ENCODE results near the gene TMEM97. TPM values are rescaled to one million over a fixed set of nuclear protein-coding genes. Genes with fewer than 3 reads are reported as not detected.

Gene TMEM97
- total RNA-seq, 4 donors from 2014 or later = 6.8 to 16.4 (median 13.0) TPM

DNA sequence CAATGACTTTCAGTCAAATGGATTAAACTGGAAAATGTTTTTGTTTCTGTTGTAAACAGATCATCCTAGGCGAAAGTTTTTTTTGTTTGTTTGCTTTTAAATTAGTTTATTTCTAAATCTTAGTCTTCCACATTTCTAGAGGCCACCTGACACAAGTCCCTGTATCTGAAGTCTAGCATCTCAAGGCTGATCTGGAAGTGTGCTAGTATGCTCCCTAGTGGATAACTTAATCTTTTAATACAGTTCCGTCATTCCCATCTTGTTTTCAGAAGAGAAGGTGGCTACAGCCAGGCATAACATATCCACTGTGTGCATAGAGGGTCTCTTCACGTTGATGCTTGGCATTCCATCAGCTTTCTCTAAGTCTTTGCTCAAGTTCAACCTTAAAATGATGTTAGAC is 8.7 kb downstream of the TMEM97 start:
- no peak overlapping the region for H3K4me3 ChIP-seq
- no peaks in the 10 kb centered on the region for H3K27me3 ChIP-seq
- H3K36me3 ChIP-seq = peaks cover 5 to 61% (median 12%) of the 10 kb centered on the region in 3 donors
- H3K9me3 ChIP-seq = no peaks in the 10 kb centered on the region
- peaks cover 0 to 19% (median 0%) of the 10 kb centered on the region in 3 donors for H3K4me1 ChIP-seq
- TF ChIP-seq, protein P1, sequence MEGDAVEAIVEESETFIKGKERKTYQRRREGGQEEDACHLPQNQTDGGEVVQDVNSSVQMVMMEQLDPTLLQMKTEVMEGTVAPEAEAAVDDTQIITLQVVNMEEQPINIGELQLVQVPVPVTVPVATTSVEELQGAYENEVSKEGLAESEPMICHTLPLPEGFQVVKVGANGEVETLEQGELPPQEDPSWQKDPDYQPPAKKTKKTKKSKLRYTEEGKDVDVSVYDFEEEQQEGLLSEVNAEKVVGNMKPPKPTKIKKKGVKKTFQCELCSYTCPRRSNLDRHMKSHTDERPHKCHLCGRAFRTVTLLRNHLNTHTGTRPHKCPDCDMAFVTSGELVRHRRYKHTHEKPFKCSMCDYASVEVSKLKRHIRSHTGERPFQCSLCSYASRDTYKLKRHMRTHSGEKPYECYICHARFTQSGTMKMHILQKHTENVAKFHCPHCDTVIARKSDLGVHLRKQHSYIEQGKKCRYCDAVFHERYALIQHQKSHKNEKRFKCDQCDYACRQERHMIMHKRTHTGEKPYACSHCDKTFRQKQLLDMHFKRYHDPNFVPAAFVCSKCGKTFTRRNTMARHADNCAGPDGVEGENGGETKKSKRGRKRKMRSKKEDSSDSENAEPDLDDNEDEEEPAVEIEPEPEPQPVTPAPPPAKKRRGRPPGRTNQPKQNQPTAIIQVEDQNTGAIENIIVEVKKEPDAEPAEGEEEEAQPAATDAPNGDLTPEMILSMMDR (IDR thresholded peaks at IDR 0.05) = no peak
- no peak for TF ChIP-seq POLR2A (IDR thresholded peaks at IDR 0.05)
- intact Hi-C loops (cut with DNase I) = no loop called here
- DNase-seq = no peak
- WGBS, 2 donors = 54 to 79% methylated on average over 3 of the region's 3 CpGs
- H3K27ac ChIP-seq = no peak overlapping the region

DNA sequence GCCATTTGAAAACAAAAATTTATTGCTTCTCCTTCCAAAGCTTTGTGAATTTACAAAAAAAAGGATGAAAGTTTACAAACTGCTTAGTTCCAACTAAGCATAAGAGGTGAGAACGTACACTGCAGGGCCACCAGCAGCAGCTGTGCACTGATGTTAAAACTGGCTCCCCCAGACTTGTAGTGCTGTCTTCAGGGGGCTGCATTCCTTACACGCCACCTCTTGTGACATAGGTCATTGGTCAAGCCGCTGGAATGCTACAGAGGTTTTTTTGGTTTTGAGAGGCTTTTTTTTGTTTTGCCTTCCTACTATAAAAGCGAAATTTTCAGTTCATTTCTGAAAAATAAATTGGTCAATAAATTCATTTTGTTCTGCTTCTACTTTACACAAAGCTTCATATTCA is 9.3 kb downstream of the TMEM97 start:
- H3K27ac ChIP-seq = no peak overlapping the region
- peaks cover 0 to 22% (median 0%) of the 10 kb centered on the region in 3 donors for H3K4me1 ChIP-seq
- WGBS, 2 donors = 66 to 76% methylated on average over 4 of the region's 4 CpGs
- no peak for DNase-seq
- H3K36me3 ChIP-seq = peaks cover 5 to 61% (median 12%) of the 10 kb centered on the region in 3 donors
- no peaks in the 10 kb centered on the region for H3K9me3 ChIP-seq
- no peak for TF ChIP-seq POLR2A (IDR thresholded peaks at IDR 0.05)
- TF ChIP-seq, protein P1 (IDR thresholded peaks at IDR 0.05) = no peak
- intact Hi-C loops (cut with DNase I) = no loop called here
- no peaks in the 10 kb centered on the region for H3K27me3 ChIP-seq
- no peak overlapping the region for H3K4me3 ChIP-seq

DNA sequence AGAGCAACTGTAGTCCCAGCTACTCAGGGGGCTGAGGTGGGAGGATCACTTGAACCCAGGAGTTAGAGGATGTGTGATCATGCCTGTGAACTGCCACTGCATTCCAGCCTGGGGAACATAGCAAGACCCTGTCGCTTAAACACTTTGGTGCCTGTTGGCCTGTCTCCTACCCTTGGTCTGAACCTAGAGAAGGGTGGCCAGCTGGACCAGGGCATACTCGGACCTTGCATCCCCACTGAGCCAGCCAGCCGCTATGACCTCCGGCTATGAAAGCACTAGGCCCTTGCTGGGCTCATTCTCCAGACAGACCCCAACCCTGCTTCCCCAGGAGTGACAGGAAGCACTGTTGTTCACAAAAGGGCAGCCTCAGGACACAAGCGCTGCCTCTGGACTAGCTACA is 11.7 kb downstream of the TMEM97 start:
- DNase-seq = no peak
- intact Hi-C loops (cut with DNase I) = no loop called here
- Histone ChIP-seq H3K36me3 (peaks cover 5 to 61% (median 12%) of the 10 kb centered on the region in 3 donors), H3K4me3 (no peak overlapping the region), H3K27me3 (no peaks in the 10 kb centered on the region), H3K9me3 (no peaks in the 10 kb centered on the region), H3K4me1 (peaks cover 7 to 36% (median 12%) of the 10 kb centered on the region in 3 donors), H3K27ac (no peak overlapping the region)
- 88 to 93% methylated on average over 2 to 4 of the region's 5 CpGs for WGBS, 2 donors
- TF ChIP-seq, protein P1 (IDR thresholded peaks at IDR 0.05) = no peak
- TF ChIP-seq POLR2A (IDR thresholded peaks at IDR 0.05) = no peak

DNA sequence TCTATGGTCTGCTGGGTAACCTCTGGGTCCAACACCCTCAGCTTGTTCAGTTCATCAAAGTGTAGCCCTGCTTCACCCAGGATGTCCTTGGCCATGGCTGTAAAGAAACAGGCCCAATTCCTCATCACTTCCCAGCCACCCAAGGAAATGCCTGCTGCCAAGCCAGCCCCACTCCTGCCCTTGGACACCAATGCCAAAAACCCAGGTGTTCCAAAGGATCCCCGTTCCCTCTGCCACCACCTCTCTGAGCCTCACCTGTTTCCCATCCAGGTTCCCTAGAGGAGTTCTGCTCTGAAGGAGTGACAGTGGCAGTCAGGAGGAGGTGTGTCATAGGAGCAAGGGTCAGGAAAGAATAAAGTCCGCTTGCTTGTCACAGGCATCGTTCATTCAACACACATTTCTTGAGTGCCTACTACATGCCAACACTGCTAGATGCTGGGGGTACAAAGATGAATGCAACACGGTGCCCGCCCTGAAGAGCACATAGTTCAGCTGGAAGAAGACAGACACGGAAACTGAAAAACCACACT is 13.0 kb downstream of the TMEM97 start:
- Histone ChIP-seq H3K27ac (no peak overlapping the region), H3K4me3 (no peak overlapping the region), H3K27me3 (no peaks in the 10 kb centered on the region), H3K9me3 (no peaks in the 10 kb centered on the region), H3K36me3 (peaks cover 5 to 51% (median 12%) of the 10 kb centered on the region in 3 donors), H3K4me1 (peaks cover 17 to 33% (median 18%) of the 10 kb centered on the region in 3 donors)
- TF ChIP-seq POLR2A (IDR thresholded peaks at IDR 0.05) = no peak
- TF ChIP-seq, protein P1 (IDR thresholded peaks at IDR 0.05) = no peak
- intact Hi-C loops (cut with DNase I) = no loop called here
- WGBS, 2 donors = 86 to 89% methylated on average over 4 to 6 of the region's 6 CpGs
- no peak for DNase-seq

DNA sequence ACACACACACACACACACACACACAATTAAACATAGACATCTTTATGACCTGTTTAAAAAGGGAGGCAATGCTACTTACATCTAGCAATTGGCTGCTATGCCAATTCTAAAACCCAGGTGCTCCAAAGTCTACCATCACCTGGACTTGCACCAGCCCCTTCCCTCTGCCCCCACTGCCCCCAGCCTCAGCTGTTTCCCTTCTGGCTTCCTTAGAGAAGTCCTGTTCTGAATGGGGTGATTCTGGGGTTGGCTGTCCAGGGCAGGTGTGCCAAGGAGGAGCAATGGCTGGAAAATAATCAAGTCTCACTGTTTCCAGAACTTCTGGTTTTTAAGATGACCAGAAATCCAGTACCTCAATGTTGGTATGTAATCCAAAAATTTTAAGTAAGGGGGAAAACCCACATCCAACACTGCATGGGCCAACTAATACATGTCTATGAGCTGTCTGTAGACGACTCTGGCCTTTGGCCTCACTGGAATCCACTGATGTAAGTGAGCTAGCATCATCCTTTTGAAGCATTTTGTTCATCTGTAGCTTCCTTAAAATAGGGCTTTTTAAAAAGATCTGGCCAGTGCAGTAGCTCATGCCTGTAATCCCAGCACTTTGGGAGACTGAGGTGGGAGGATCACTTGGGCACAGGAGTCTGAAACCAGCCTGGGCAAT is 14.2 kb downstream of the TMEM97 start:
- Histone ChIP-seq H3K36me3 (peaks cover 5 to 41% (median 7%) of the 10 kb centered on the region in 3 donors), H3K9me3 (no peaks in the 10 kb centered on the region), H3K4me1 (peaks cover 27 to 42% (median 29%) of the 10 kb centered on the region in 3 donors), H3K27me3 (no peaks in the 10 kb centered on the region), H3K27ac (no peak overlapping the region), H3K4me3 (no peak overlapping the region)
- TF ChIP-seq POLR2A (IDR thresholded peaks at IDR 0.05) = no peak
- TF ChIP-seq, protein P1 (IDR thresholded peaks at IDR 0.05) = no peak
- intact Hi-C loops (cut with DNase I) = no loop called here
- no peak for DNase-seq
- 60 to 63% methylated on average over 1 of the region's 1 CpG for WGBS, 2 donors
